Vagina (tissue), 2 donors: Measurements from ENCODE around the gene LRRC4C. TPM values are rescaled to one million over a fixed set of nuclear protein-coding genes. Genes with fewer than 3 reads are reported as not detected.

Experiments used
- DNase-seq, 2 donors: peaks; one replicate each; pipeline ENCODE4 v3.0.0-alpha.2; 2017; ENCODE audit errors: extremely low spot score in 2 of 2
- H3K27ac ChIP-seq: fragments of 200-600 bp; sonication (generic); one replicate; pipeline ENCODE4 v1.5.1; 2019
- H3K27me3 ChIP-seq: fragments of 200-600 bp; sonication (generic); one replicate; pipeline ENCODE4 v1.5.1; 2019
- H3K36me3 ChIP-seq, 2 donors: fragments of 200-600 bp; sonication (generic); one replicate each; pipeline ENCODE4 v1.5.1; 2017 to 2019
- H3K4me1 ChIP-seq: fragments of 200-600 bp; sonication (generic); one replicate; pipeline ENCODE4 v1.5.1; 2019
- H3K4me3 ChIP-seq, 2 donors: fragments of 200-600 bp; sonication (generic); 1 replicate in 1 of 2; 2 replicates in 1 of 2; pipeline ENCODE4 v1.5.1; 2016 to 2019
- H3K9me3 ChIP-seq: fragments of 200-600 bp; sonication (generic); one replicate; pipeline ENCODE4 v1.5.1; 2019
- CTCF ChIP-seq, 3 experiments: fragments of 450-650 bp in 2 of 3; fragments of 200-600 bp in 1 of 3; sonication (generic) in 1 of 3; IDR thresholded peaks; one replicate each; pipeline ENCODE4 v1.5.1; 2017 to 2019; ENCODE audit warnings: antibody characterized with exemption in 3 of 3, mild to moderate bottlenecking in 2 of 3, moderate library complexity in 2 of 3
- POLR2A ChIP-seq, 2 donors: fragments of 450-650 bp; IDR thresholded peaks; one replicate each; pipeline ENCODE4 v1.6.1; 2017; ENCODE audit warnings: antibody characterized with exemption in 2 of 2, mild to moderate bottlenecking in 2 of 2, moderate library complexity in 2 of 2
- POLR2AphosphoS5 ChIP-seq, 2 donors: sonication (generic); formaldehyde crosslinking; IDR thresholded peaks; one replicate each; pipeline ENCODE4 v1.9.0; 2017; ENCODE audit warnings: antibody characterized with exemption in 2 of 2, mild to moderate bottlenecking in 2 of 2, low read depth in 1 of 2; ENCODE audit not compliant: insufficient read depth in 1 of 2
- intact Hi-C: fragments of 100-400 bp; cut with DNase I; formaldehyde crosslinking; loops from one replicate; pipeline ENCODE4 v1.15.1; 2023
- total RNA-seq: library from RNA; depleted of rRNA; stranded (reverse); fragments of >200 nt; gene quantifications from one replicate; pipeline ENCODE4 v1.2.3, GENCODE V29; 2016

Gene LRRC4C
- total RNA-seq, 1 donor from 2014 or later = 5.6 TPM

- TF ChIP-seq CTCF (IDR thresholded peaks at IDR 0.05) (no peak), POLR2A (IDR thresholded peaks at IDR 0.05) (no peak), POLR2AphosphoS5 (IDR thresholded peaks at IDR 0.05; ENCODE audit: insufficient read depth in 1 of 2, low read depth in 1 of 2) (no peak)
- DNase-seq = no peak
- Histone ChIP-seq H3K4me1 (no peaks in the 10 kb centered on the region), H3K9me3 (no peaks in the 10 kb centered on the region), H3K27ac (no peak overlapping the region), H3K4me3 (no peak overlapping the region), H3K27me3 (no peaks in the 10 kb centered on the region), H3K36me3 (no peaks in the 10 kb centered on the region)
- intact Hi-C loops = no loop called here
Observed at GRCh38 chr11:40987776-40988435, 471.5 kb downstream of the LRRC4C start.

DNA sequence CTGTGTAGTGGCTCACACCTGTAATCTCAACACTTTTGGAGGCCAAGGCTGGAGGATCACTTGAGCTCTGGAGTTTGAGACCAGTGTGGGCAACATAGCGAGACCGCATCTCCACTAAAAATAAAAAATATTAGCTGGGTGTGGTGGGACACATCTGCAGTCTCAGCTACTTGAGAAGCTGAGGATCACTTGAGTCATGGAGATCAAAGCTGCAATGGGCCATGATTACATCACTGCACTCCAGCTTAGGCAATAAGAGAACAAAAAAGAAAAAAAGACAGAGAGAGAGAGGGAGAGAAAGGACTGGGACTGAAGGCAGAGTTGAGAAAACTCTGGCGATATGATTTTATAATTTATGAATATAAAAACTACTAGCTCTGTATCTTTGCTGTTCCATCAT is 473.1 kb downstream of the LRRC4C start:
- no peak for DNase-seq
- no peak overlapping the region for H3K27ac ChIP-seq
- H3K4me3 ChIP-seq = no peak overlapping the region
- TF ChIP-seq POLR2A (IDR thresholded peaks at IDR 0.05) (no peak), CTCF (IDR thresholded peaks at IDR 0.05) (no peak), POLR2AphosphoS5 (IDR thresholded peaks at IDR 0.05; ENCODE audit: insufficient read depth in 1 of 2, low read depth in 1 of 2) (no peak)
- H3K4me1 ChIP-seq = no peaks in the 10 kb centered on the region
- no peaks in the 10 kb centered on the region for H3K27me3 ChIP-seq
- no peaks in the 10 kb centered on the region for H3K36me3 ChIP-seq
- intact Hi-C loops = no loop called here
- no peaks in the 10 kb centered on the region for H3K9me3 ChIP-seq

- H3K36me3 ChIP-seq = no peaks in the 10 kb centered on the region
- DNase-seq = no peak
- H3K27me3 ChIP-seq = no peaks in the 10 kb centered on the region
- H3K9me3 ChIP-seq = no peaks in the 10 kb centered on the region
- H3K27ac ChIP-seq = no peak overlapping the region
- no peaks in the 10 kb centered on the region for H3K4me1 ChIP-seq
- no peak for TF ChIP-seq POLR2A (IDR thresholded peaks at IDR 0.05)
- TF ChIP-seq POLR2AphosphoS5 (IDR thresholded peaks at IDR 0.05; ENCODE audit: insufficient read depth in 1 of 2, low read depth in 1 of 2) = no peak
- TF ChIP-seq CTCF (IDR thresholded peaks at IDR 0.05) = no peak
- H3K4me3 ChIP-seq = no peak overlapping the region
- intact Hi-C loops = no loop called here
Observed at GRCh38 chr11:40975076-40975475, 484.4 kb downstream of the LRRC4C start.

DNA sequence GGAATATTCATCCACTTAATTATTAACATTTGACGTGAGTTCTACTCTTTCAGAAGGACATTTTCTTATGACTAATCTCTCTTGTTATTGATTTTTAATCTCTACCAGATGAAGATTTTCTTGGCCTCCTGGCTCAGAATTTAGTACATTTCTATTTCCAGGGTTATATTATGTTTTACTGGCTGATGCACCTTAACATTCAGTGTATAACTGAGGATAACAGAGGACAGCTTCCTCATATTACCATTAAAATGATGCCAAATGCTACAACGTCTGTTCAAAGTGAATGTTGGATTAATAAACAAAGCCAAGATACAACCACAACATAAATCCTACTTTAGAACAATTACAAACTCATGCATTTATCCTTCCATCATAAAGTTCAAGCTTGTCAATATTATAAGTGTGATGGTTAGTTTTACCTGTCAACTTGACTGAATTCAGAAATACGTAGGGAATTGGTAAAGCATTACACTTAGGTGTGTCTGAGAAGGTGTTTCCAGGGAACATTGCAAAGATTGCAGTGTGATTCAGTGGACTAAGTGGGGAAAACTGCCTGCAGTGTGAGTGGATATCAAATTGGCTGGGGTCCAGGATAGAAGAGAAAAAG is 485.2 kb downstream of the LRRC4C start:
- H3K4me3 ChIP-seq = no peak overlapping the region
- intact Hi-C loops = no loop called here
- H3K27ac ChIP-seq = no peak overlapping the region
- DNase-seq = no peak
- TF ChIP-seq POLR2AphosphoS5 (IDR thresholded peaks at IDR 0.05; ENCODE audit: insufficient read depth in 1 of 2, low read depth in 1 of 2) (no peak), CTCF (IDR thresholded peaks at IDR 0.05) (no peak), POLR2A (IDR thresholded peaks at IDR 0.05) (no peak)
- no peaks in the 10 kb centered on the region for H3K27me3 ChIP-seq
- H3K9me3 ChIP-seq = no peaks in the 10 kb centered on the region
- H3K4me1 ChIP-seq = no peaks in the 10 kb centered on the region
- no peaks in the 10 kb centered on the region for H3K36me3 ChIP-seq

GRCh38 chr11:40958707-40959106 is 500.7 kb downstream of the LRRC4C start:
- Histone ChIP-seq H3K27me3 (no peaks in the 10 kb centered on the region), H3K36me3 (no peaks in the 10 kb centered on the region), H3K27ac (no peak overlapping the region), H3K4me1 (no peaks in the 10 kb centered on the region), H3K4me3 (no peak overlapping the region), H3K9me3 (no peaks in the 10 kb centered on the region)
- TF ChIP-seq POLR2A (IDR thresholded peaks at IDR 0.05) (no peak), POLR2AphosphoS5 (IDR thresholded peaks at IDR 0.05; ENCODE audit: insufficient read depth in 1 of 2, low read depth in 1 of 2) (no peak), CTCF (IDR thresholded peaks at IDR 0.05) (no peak)
- no peak for DNase-seq
- intact Hi-C loops = no loop called here
